Keratinocyte (primary cell): ENCODE measurements around the gene BCORL1.

Source experiments
- EZH2 ChIP-seq: IDR thresholded peaks from one replicate; pipeline ENCODE4 v1.6.1; 2012; ENCODE audit warnings: inconsistent platforms, mild to moderate bottlenecking, low read length, moderate library complexity
- TF ChIP-seq, protein P1 (sequence below), 3 experiments: IDR thresholded peaks in 1 of 3; conservative IDR thresholded peaks in 1 of 3; optimal IDR thresholded peaks in 1 of 3; 2 replicates in 2 of 3; 3 replicates in 1 of 3; pipeline versions ENCODE3 to v1.5.1; 2011; ENCODE audit warnings: low read length in 3 of 3, mild to moderate bottlenecking in 3 of 3, moderate library complexity in 2 of 3, control low read depth in 1 of 3, inconsistent platforms in 1 of 3; ENCODE audit not compliant: insufficient read depth in 2 of 3; ENCODE audit errors: extremely low read depth in 1 of 3

DNA sequence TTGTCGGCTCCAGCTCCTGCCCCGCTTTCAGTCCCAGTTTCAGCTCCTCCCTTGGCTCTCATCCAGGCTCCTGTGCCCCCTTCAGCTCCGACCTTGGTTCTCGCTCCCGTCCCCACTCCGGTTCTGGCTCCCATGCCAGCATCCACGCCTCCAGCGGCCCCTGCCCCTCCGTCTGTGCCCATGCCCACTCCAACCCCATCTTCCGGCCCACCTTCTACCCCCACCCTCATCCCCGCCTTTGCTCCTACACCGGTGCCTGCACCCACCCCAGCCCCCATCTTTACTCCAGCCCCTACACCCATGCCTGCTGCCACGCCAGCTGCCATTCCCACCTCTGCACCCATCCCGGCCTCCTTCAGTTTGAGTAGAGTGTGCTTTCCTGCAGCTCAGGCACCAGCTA lies 31.2 kb downstream of the BCORL1 start:
- TF ChIP-seq, protein P1, sequence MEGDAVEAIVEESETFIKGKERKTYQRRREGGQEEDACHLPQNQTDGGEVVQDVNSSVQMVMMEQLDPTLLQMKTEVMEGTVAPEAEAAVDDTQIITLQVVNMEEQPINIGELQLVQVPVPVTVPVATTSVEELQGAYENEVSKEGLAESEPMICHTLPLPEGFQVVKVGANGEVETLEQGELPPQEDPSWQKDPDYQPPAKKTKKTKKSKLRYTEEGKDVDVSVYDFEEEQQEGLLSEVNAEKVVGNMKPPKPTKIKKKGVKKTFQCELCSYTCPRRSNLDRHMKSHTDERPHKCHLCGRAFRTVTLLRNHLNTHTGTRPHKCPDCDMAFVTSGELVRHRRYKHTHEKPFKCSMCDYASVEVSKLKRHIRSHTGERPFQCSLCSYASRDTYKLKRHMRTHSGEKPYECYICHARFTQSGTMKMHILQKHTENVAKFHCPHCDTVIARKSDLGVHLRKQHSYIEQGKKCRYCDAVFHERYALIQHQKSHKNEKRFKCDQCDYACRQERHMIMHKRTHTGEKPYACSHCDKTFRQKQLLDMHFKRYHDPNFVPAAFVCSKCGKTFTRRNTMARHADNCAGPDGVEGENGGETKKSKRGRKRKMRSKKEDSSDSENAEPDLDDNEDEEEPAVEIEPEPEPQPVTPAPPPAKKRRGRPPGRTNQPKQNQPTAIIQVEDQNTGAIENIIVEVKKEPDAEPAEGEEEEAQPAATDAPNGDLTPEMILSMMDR (optimal IDR thresholded peaks at IDR 0.05 in 1 of 3, IDR thresholded peaks at IDR 0.05 in 1 of 3, conservative IDR thresholded peaks at IDR 0.05 in 1 of 3; ENCODE audit: extremely low read depth in 1 of 3, insufficient read depth in 2 of 3, low read length in 3 of 3): no peak
- no peak for TF ChIP-seq EZH2
